ENCODE data around the gene CENPC.
A peak's percentile ranks its signal among the peaks of the same experiment; 100 is the strongest.

The CENPC gene

GRCh38 chr4:67575232-67576058 lies 30.1 kb upstream of the CENPC start:
- Histone ChIP-seq H3K27ac (no peak overlapping the region), H3K4me1 (peaks cover 46% of the 10 kb centered on the region), H3K4me2 (peak overlapping the region; percentile 44), H3K9me3 (no peaks in the 10 kb centered on the region), H3K27me3 (no peaks in the 10 kb centered on the region), H3K4me3 (no peak overlapping the region), H3K9ac (no peak overlapping the region), H4K20me1 (no peaks in the 10 kb centered on the region), H3K36me3 (no peaks in the 10 kb centered on the region)
- no peak for TF ChIP-seq Cebpa-rat (IDR thresholded peaks at IDR 0.05)

GRCh38 chr4:67573193-67573592 lies 27.9 kb upstream of the CENPC start:
- Histone ChIP-seq H3K9me3 (no peaks in the 10 kb centered on the region), H3K4me2 (peak overlapping the region; percentile 30), H3K27ac (peak overlapping the region; percentile 42; the same call in 1 of the 2 replicates), H3K4me1 (peaks cover 45% of the 10 kb centered on the region), H3K9ac (no peak overlapping the region), H3K36me3 (no peaks in the 10 kb centered on the region), H4K20me1 (no peaks in the 10 kb centered on the region), H3K27me3 (no peaks in the 10 kb centered on the region), H3K4me3 (no peak overlapping the region)
- TF ChIP-seq Cebpa-rat (IDR thresholded peaks at IDR 0.05), result no peak

GRCh38 chr4:67571975-67572374 lies 26.7 kb upstream of the CENPC start:
- TF ChIP-seq Cebpa-rat (IDR thresholded peaks at IDR 0.05), result no peak
- no peaks in the 10 kb centered on the region for H3K36me3 ChIP-seq
- H4K20me1 ChIP-seq, result no peaks in the 10 kb centered on the region
- H3K27ac ChIP-seq, result no peak overlapping the region
- H3K4me2 ChIP-seq, result no peak overlapping the region
- H3K9me3 ChIP-seq, result no peaks in the 10 kb centered on the region
- peaks cover 38% of the 10 kb centered on the region for H3K4me1 ChIP-seq
- no peaks in the 10 kb centered on the region for H3K27me3 ChIP-seq
- no peak overlapping the region for H3K9ac ChIP-seq
- H3K4me3 ChIP-seq, result no peak overlapping the region

GRCh38 chr4:67570537-67570936 lies 25.2 kb upstream of the CENPC start:
- no peaks in the 10 kb centered on the region for H3K27me3 ChIP-seq
- H3K9me3 ChIP-seq, result no peaks in the 10 kb centered on the region
- H3K9ac ChIP-seq, result no peak overlapping the region
- TF ChIP-seq Cebpa-rat (IDR thresholded peaks at IDR 0.05), result no peak
- no peak overlapping the region for H3K4me2 ChIP-seq
- no peak overlapping the region for H3K27ac ChIP-seq
- no peak overlapping the region for H3K4me3 ChIP-seq
- H3K4me1 ChIP-seq, result peaks cover 23% of the 10 kb centered on the region
- no peaks in the 10 kb centered on the region for H4K20me1 ChIP-seq
- H3K36me3 ChIP-seq, result no peaks in the 10 kb centered on the region

- Histone ChIP-seq H3K4me2 (no peak overlapping the region), H3K4me3 (no peak overlapping the region), H3K27ac (no peak overlapping the region), H4K20me1 (no peaks in the 10 kb centered on the region), H3K9ac (no peak overlapping the region), H3K27me3 (no peaks in the 10 kb centered on the region), H3K4me1 (peaks cover 16% of the 10 kb centered on the region), H3K9me3 (no peaks in the 10 kb centered on the region), H3K36me3 (no peaks in the 10 kb centered on the region)
- no peak for TF ChIP-seq Cebpa-rat (IDR thresholded peaks at IDR 0.05)
These were observed 23.5 kb upstream of the CENPC start for GRCh38 chr4:67568820-67569219.

- no peak overlapping the region for H3K27ac ChIP-seq
- no peaks in the 10 kb centered on the region for H4K20me1 ChIP-seq
- H3K9me3 ChIP-seq, result no peaks in the 10 kb centered on the region
- no peak overlapping the region for H3K4me3 ChIP-seq
- no peak overlapping the region for H3K9ac ChIP-seq
- no peaks in the 10 kb centered on the region for H3K4me1 ChIP-seq
- TF ChIP-seq Cebpa-rat (IDR thresholded peaks at IDR 0.05), result no peak
- no peaks in the 10 kb centered on the region for H3K36me3 ChIP-seq
- no peak overlapping the region for H3K4me2 ChIP-seq
- no peaks in the 10 kb centered on the region for H3K27me3 ChIP-seq
These were observed 21.0 kb upstream of the CENPC start for GRCh38 chr4:67566335-67566734.

GRCh38 chr4:67565284-67565683 lies 20.0 kb upstream of the CENPC start:
- H4K20me1 ChIP-seq, result no peaks in the 10 kb centered on the region
- no peak overlapping the region for H3K4me3 ChIP-seq
- no peaks in the 10 kb centered on the region for H3K27me3 ChIP-seq
- no peaks in the 10 kb centered on the region for H3K36me3 ChIP-seq
- H3K4me2 ChIP-seq, result no peak overlapping the region
- TF ChIP-seq Cebpa-rat (IDR thresholded peaks at IDR 0.05), result no peak
- H3K9me3 ChIP-seq, result no peaks in the 10 kb centered on the region
- no peak overlapping the region for H3K9ac ChIP-seq
- H3K27ac ChIP-seq, result no peak overlapping the region
- H3K4me1 ChIP-seq, result no peaks in the 10 kb centered on the region

GRCh38 chr4:67558493-67558892 lies 13.2 kb upstream of the CENPC start, which contains the start of gene STAP1:
STAP1 (plus strand) TSS chr4:67558727; CDS start chr4:67558810, 83 bp downstream.
- no peaks in the 10 kb centered on the region for H3K27me3 ChIP-seq
- no peak for TF ChIP-seq Cebpa-rat (IDR thresholded peaks at IDR 0.05)
- H3K27ac ChIP-seq, result no peak within 1 kb of the TSS
- no peak within 1 kb of the TSS for H3K4me3 ChIP-seq
- peak within 1 kb of the TSS; percentile 70 for H3K4me2 ChIP-seq
- H3K9me3 ChIP-seq, result no peaks in the 10 kb centered on the region
- H3K4me1 ChIP-seq, result peaks cover 12% of the 10 kb centered on the region
- no peak within 1 kb of the TSS for H3K9ac ChIP-seq
- no peaks in the 10 kb centered on the region for H3K36me3 ChIP-seq
- no peaks in the 10 kb centered on the region for H4K20me1 ChIP-seq

- H3K4me1 ChIP-seq, result peaks cover 21% of the 10 kb centered on the region
- H3K9ac ChIP-seq, result no peak overlapping the region
- no peak for TF ChIP-seq Cebpa-rat (IDR thresholded peaks at IDR 0.05)
- no peaks in the 10 kb centered on the region for H3K27me3 ChIP-seq
- no peaks in the 10 kb centered on the region for H3K36me3 ChIP-seq
- no peak overlapping the region for H3K4me3 ChIP-seq
- no peak overlapping the region for H3K27ac ChIP-seq
- no peaks in the 10 kb centered on the region for H3K9me3 ChIP-seq
- H3K4me2 ChIP-seq, result no peak overlapping the region
- no peaks in the 10 kb centered on the region for H4K20me1 ChIP-seq
These were observed 11.1 kb upstream of the CENPC start for GRCh38 chr4:67556436-67556835.

- Histone ChIP-seq H3K4me1 (peaks cover 31% of the 10 kb centered on the region), H3K9ac (no peak overlapping the region), H3K4me2 (no peak overlapping the region), H3K27ac (no peak overlapping the region), H4K20me1 (no peaks in the 10 kb centered on the region), H3K4me3 (no peak overlapping the region), H3K27me3 (no peaks in the 10 kb centered on the region), H3K9me3 (no peaks in the 10 kb centered on the region), H3K36me3 (no peaks in the 10 kb centered on the region)
- TF ChIP-seq Cebpa-rat (IDR thresholded peaks at IDR 0.05), result no peak
These were observed 10.1 kb upstream of the CENPC start for GRCh38 chr4:67555447-67555846.

All from BLaER1 (cell line).